Stimulated activated CD4-positive, alpha-beta T cell treated with anti-CD3 and anti-CD28 coated beads, Interleukin-15, amount 100 ng/mL, for 24 hours (primary cell): ENCODE measurements around the gene GDAP2.

ENCODE experiments used
- DNase-seq: peaks from one replicate; pipeline ENCODE4 v3.0.0-alpha.2; 2020

Gene GDAP2

DNA sequence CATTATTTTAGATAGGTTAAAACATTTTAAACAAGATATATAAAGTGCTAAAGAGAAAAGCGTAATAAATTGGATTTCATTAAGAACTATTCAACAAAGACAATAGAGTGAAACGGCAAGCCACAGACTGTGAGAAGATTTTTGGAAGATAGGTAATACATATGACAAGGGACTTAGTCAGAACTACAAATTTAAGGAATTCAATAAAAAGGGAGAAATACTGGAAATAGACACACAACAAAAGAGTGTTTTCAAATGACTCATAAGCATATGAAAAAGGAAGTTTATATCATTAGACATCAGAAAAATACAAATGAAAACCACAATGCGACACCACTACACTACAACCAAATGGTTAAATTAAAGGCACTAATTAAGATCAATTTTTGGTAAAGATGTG lies 90.5 kb downstream of the GDAP2 start:
- no peak for DNase-seq

DNA sequence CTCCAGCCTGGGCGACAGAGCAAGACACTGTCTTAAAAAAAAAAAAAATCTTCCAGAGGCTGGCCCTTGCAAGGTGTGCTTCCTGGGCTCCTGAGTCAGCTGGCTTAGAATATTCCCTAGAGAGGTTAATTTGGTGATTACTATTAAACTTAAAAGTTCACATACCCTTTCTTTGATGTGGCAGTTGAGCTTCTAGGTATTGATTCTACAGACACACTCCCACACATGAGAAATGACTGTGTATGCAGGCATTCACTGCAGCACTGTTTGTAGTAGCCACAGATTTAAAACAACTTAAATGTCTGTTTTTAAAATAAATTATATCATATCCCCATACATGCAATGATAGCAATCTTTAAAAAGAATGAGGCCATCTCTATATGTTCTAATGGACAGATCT lies 93.4 kb downstream of the GDAP2 start:
- DNase-seq = no peak

DNA sequence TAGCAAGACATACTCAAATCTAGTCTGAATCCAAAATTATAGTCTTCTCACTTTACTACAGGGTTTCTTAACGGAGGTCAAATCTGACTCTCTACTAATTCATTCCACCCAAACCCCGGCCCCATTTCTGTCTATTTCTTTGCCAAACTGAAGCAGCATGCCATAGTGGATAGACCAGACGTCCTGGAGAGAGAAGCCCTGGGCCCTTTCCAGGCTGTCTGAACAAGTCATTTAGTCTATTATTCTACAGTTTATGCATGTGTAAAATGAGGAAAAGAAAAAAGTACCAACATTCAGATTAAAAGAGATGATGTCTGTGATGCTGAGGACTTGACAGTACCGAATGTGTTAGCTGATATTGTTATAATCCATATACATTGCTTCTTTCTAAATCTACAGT lies 95.0 kb downstream of the GDAP2 start:
- DNase-seq = no peak

DNA sequence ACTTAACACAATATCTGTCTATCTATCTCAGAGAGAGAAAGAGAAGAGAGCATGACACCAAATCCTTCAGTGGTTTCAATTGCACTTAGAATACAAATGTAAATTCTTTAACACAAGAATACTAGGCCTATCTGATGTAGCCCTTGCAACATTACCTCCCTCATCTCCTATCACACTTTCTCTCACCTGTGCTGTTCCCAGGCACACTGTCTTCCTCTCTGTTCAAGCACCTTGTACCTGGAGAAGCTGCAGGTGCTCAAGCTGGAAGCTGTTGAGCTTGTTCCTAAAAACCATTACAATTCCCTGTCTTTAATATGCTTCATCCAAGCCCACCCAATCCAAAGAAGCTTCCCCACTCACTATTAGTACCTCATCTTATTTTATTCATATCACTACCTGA lies 97.0 kb downstream of the GDAP2 start:
- no peak for DNase-seq

- DNase-seq = no peak
Measured at GRCh38 chr1:117830222-117830621, 99.2 kb downstream of the GDAP2 start.

- DNase-seq = no peak
Measured at GRCh38 chr1:117828201-117828600, 101.2 kb downstream of the GDAP2 start.

DNA sequence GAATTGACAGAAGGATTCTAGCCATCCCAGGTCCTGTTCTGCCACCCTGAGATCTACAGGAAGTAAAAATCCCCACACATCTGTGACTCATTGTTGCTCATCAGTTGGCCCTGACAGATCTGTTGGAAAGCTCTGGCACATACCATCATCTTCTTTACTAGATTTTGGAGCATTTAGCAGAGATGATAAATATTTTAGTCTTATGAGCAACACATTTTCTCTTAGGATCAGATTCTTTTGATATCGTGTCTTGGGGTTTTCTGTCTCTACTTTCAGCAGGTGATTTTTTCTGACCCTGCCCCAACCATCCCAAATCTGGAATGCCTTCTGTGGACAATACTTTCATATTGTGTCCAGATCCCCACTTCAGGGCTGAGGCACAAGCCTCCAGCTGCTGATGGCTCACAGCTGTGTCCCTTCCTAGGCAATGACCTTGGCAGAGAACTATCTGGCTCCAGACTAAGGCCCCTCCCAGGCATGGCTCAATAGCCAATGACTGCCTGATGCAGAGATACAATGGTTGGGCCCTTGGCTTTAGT lies 102.8 kb downstream of the GDAP2 start:
- no peak for DNase-seq

- DNase-seq = no peak
Measured at GRCh38 chr1:117826119-117826518, 103.3 kb downstream of the GDAP2 start.

GRCh38 chr1:117825414-117825813 lies 104.0 kb downstream of the GDAP2 start:
- no peak for DNase-seq

DNA sequence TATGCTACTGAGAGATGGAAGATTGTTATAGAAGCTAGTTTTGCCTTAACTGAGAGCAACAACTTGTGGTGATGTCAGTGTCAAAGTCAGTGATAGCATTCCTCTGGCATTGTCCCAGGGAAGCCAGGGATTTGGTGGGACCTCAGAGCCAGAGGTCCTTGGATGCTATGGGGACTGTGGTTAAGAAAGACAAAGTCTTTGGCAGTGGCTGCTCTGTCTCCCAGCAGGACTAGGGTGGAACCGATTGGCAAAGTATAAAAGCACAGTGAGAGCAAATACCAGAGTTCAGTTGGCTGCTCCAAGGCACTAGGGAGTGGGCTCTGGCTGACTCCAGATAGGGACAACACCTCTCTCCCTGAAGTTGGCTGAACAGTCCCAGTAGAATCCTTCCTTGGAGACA lies 104.8 kb downstream of the GDAP2 start:
- no peak for DNase-seq

GRCh38 chr1:117821774-117822482 lies 107.5 kb downstream of the GDAP2 start:
- no peak for DNase-seq

DNA sequence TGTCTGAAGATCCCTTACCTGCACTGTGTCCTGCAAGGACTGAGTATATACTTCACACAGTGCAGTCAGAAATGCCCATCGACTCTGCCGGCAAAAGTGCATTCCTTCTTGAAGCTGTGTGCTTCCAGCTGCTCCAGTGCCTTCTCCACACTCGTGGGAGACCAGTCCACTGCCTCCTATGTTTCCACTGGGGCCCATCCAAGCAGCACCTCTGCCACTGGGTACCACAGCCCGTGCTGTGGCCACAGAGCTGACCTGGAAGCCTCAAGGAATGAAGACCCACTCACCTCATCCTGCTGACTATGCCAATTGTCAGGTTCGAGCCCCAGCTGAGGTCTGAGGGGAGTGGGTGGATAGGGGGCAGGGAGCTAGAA lies 108.1 kb downstream of the GDAP2 start:
- no peak for DNase-seq

- no peak for DNase-seq
Measured at GRCh38 chr1:117820694-117821381, 108.6 kb downstream of the GDAP2 start.

- no peak for DNase-seq
Measured at GRCh38 chr1:117820096-117820495, 109.3 kb downstream of the GDAP2 start.

GRCh38 chr1:117819301-117819700 lies 110.1 kb downstream of the GDAP2 start:
- no peak for DNase-seq

DNA sequence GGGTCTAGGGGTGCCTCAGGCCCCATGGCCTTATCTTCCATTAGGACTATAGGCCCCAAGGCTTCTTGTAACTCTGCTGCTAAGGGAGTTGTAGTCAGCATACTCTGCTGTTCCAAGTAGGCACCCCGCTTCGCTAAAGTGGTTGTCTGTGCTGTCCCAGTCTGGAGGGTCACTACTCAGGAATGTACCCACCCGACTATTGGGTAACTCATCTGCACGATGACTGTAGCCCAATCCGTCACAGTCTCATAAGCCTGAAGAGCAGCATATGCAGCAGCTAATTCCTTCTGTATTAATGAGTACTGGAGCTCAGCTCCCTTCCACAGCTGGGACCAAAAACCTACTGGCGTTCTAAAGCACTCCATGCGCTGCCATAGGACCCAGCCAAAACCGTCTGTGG lies 111.0 kb downstream of the GDAP2 start:
- DNase-seq = no peak

DNA sequence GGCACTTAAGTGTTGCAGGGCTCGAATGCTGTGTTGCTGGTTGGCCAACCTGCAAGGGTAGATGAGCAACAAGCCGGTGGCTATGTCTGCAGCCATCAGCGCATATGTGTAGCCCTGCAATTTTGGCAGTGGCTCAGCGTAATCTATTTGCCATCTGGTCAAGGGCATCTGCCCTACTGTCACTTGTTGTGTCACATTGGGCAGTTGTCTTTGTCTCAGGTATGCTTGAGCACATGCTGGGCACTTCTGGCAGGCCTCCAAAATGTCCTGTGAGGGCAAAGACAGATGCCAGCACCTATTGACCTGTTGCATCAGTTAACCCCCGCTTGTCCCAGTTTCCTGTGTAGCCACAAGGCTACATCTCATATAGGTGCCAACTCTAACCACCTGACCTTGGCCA lies 111.8 kb downstream of the GDAP2 start:
- no peak for DNase-seq

GRCh38 chr1:117815926-117816325 lies 113.5 kb downstream of the GDAP2 start:
- DNase-seq = no peak

GRCh38 chr1:117814856-117815797 lies 114.3 kb downstream of the GDAP2 start:
- no peak for DNase-seq
